K562 (cell line): ENCODE results near the gene CEP95. TPM values are rescaled to one million over a fixed set of nuclear protein-coding genes. Genes with fewer than 3 reads are reported as not detected.

Source experiments
- ATAC-seq: fragments of 200-7000 bp; cut with Tn5 transposase; 3 replicates; pipeline ENCODE4 v1.9.1; 2020; ENCODE audit warnings: moderate library complexity
- BruUV-seq: library from RNA; stranded (reverse); fragments of 400-500 nt; replicated peaks from 2 replicates; lab custom pipeline; 2021; lab: Mats Ljungman, UMichigan
- CTCF ChIA-PET: fragments of 300-600 bp; formaldehyde crosslinking; extraction: SDS; loops from one replicate; lab custom pipeline; 2021; ENCODE audit warnings: low intra/inter-chr PET ratio; lab: Yijun Ruan, JAX
- POLR2A ChIA-PET: fragments of 300-600, 350-650 bp; sonication (Branson Sonifier 250); formaldehyde crosslinking; extraction: SDS; loops from one replicate; lab custom pipeline; 2021; ENCODE audit warnings: antibody characterized with exemption, inconsistent platforms; lab: Yijun Ruan, JAX
- DNase-seq, 4 experiments: peaks; one replicate each; pipeline versions ENCODE4 v3.0.0 to v3.0.0-alpha.2; 2011 to 2018; ENCODE audit warnings: low spot score in 3 of 4, mixed read lengths in 3 of 4; ENCODE audit errors: extremely low read depth in 1 of 4
- FAIRE-seq: peaks from 2 replicates; lab custom pipeline; 2011; peaks lifted over from hg19 to GRCh38; lab: Jason Lieb, UNC
- H2AFZ ChIP-seq: 2 replicates; pipeline ENCODE4 v1.6.0; 2011; ENCODE audit warnings: low read depth, low read length, control low read depth, inconsistent platforms
- H3K27ac ChIP-seq: fragments of 200-600 bp; 3 replicates; pipeline ENCODE4 v1.8.0; 2011; ENCODE audit warnings: low read depth, mild to moderate bottlenecking, control low read depth, inconsistent platforms, low read length, moderate library complexity, mixed read lengths; ENCODE audit errors: extremely low read depth
- H3K27me3 ChIP-seq, 2 experiments: fragments of 300-600 bp in 1 of 2; 2 replicates in 1 of 2; 3 replicates in 1 of 2; pipeline versions ENCODE4 v1.6.0 to v1.8.0; 2011; ENCODE audit warnings: inconsistent platforms in 2 of 2, low read length in 2 of 2, mild to moderate bottlenecking in 1 of 2, mixed read lengths in 1 of 2, moderate library complexity in 1 of 2; ENCODE audit not compliant: control insufficient read depth in 2 of 2, insufficient read depth in 2 of 2
- H3K36me3 ChIP-seq: fragments of 300-600 bp; 3 replicates; pipeline ENCODE4 v1.8.0; 2011; ENCODE audit warnings: mild to moderate bottlenecking, low read length, inconsistent platforms; ENCODE audit not compliant: control insufficient read depth, insufficient read depth
- H3K4me1 ChIP-seq, 2 experiments: fragments of 200-600 bp in 1 of 2; replicated peaks in 1 of 2; 2 replicates in 1 of 2; 3 replicates in 1 of 2; pipeline versions ENCODE4 v1.5.1 to v1.8.0; 2011; ENCODE audit warnings: inconsistent platforms in 2 of 2, low read length in 2 of 2, mild to moderate bottlenecking in 1 of 2, mixed read lengths in 1 of 2, moderate library complexity in 1 of 2; ENCODE audit not compliant: control insufficient read depth in 2 of 2, insufficient read depth in 2 of 2
- H3K4me2 ChIP-seq: 2 replicates; pipeline ENCODE4 v1.6.1; 2011; ENCODE audit warnings: low read length, control low read depth, inconsistent platforms, mixed read lengths; ENCODE audit not compliant: insufficient read depth
- H3K4me3 ChIP-seq: fragments of 200-600 bp; sonication (generic), shearing (Covaris generic); 2 replicates; pipeline ENCODE4 v1.5.1; 2016; ENCODE audit warnings: control low read depth, inconsistent platforms
- H3K79me2 ChIP-seq: fragments of 200-600 bp; 3 replicates; pipeline ENCODE4 v1.8.0; 2011; ENCODE audit warnings: low read length, inconsistent platforms; ENCODE audit not compliant: control insufficient read depth, insufficient read depth
- H3K9ac ChIP-seq, 2 experiments: 2 replicates each; pipeline versions ENCODE4 v1.6.0 to v1.6.1; 2011; ENCODE audit warnings: low read depth in 2 of 2, low read length in 2 of 2, control low read depth in 1 of 2, inconsistent platforms in 1 of 2, mild to moderate bottlenecking in 1 of 2, mixed read lengths in 1 of 2; ENCODE audit not compliant: insufficient read depth in 1 of 2
- H3K9me1 ChIP-seq: one replicate; pipeline ENCODE4 v1.6.0; 2011; ENCODE audit warnings: inconsistent platforms, mild to moderate bottlenecking, low read length, moderate library complexity; ENCODE audit not compliant: control insufficient read depth, insufficient read depth
- H3K9me3 ChIP-seq: replicated peaks from 2 replicates; pipeline ENCODE4 v1.5.1; 2011; ENCODE audit warnings: low read depth, low read length, inconsistent platforms; ENCODE audit not compliant: control insufficient read depth, insufficient read depth
- H4K20me1 ChIP-seq: replicated peaks from 2 replicates; pipeline ENCODE4 v1.6.1; 2011; ENCODE audit warnings: low read length, inconsistent platforms, mixed read lengths; ENCODE audit not compliant: control insufficient read depth, insufficient read depth
- CBX8 ChIP-seq: fragments of 200-600 bp; sonication (generic); IDR thresholded peaks from 2 replicates; pipeline ENCODE4 v1.6.1; 2012; ENCODE audit warnings: borderline replicate concordance, mixed run types, low read depth, mild to moderate bottlenecking, moderate library complexity, mixed read lengths, low read length, control low read depth, inconsistent platforms; ENCODE audit not compliant: poor library complexity, severe bottlenecking; ENCODE audit errors: extremely low read depth
- CREB3 ChIP-seq: fragments of 450-650 bp; conservative IDR thresholded peaks from 2 replicates; pipeline ENCODE4 v1.6.1; 2016; ENCODE audit warnings: missing genetic modification characterization, low read depth, mild to moderate bottlenecking, missing compliant biosample characterization, moderate library complexity
- HLTF ChIP-seq: fragments of 450-650 bp; IDR thresholded peaks from 2 replicates; pipeline ENCODE4 v1.6.1; 2016
- NBN ChIP-seq: fragments of 450-650 bp; IDR thresholded peaks from 2 replicates; pipeline ENCODE4 v1.6.1; 2016; ENCODE audit warnings: low read depth, mild to moderate bottlenecking
- NONO ChIP-seq, 2 experiments: fragments of 200-400 bp in 1 of 2; fragments of 450-650 bp in 1 of 2; formaldehyde crosslinking in 1 of 2; IDR thresholded peaks; 2 replicates each; pipeline ENCODE4 v1.6.1; 2017; ENCODE audit warnings: low read depth in 2 of 2, mild to moderate bottlenecking in 2 of 2, moderate library complexity in 2 of 2, low read length in 1 of 2
- NR4A1 ChIP-seq, 2 experiments: fragments of 250-450 bp in 1 of 2; fragments of 450-650 bp in 1 of 2; sonication (Bioruptor Pico) in 1 of 2; IDR thresholded peaks; 2 replicates each; pipeline versions ENCODE4 v1.4.0 to v1.6.1; 2016 to 2020; ENCODE audit warnings: mild to moderate bottlenecking in 2 of 2, missing compliant biosample characterization in 1 of 2, missing genetic modification characterization in 1 of 2, moderate library complexity in 1 of 2
- SAFB ChIP-seq: fragments of 200-400 bp; formaldehyde crosslinking; IDR thresholded peaks from 2 replicates; pipeline ENCODE4 v1.6.1; 2017; ENCODE audit warnings: low read depth, low read length, borderline replicate concordance
- ZC3H11A ChIP-seq: IDR thresholded peaks from 2 replicates; pipeline ENCODE4 v1.6.1; 2012; ENCODE audit warnings: low read depth, low read length, improper control_type of control experiment
- ZNF644 ChIP-seq: fragments of 200-800 bp; sonication (Bioruptor generic); IDR thresholded peaks from 2 replicates; pipeline ENCODE4 v1.6.1; 2016; ENCODE audit warnings: low read depth, missing genetic modification characterization, missing compliant biosample characterization
- WGBS: fragments of 100-300 bp; shearing (Covaris generic); methylation state at CpG from one replicate; pipeline ENCODE4 v1.1.6; 2016; ENCODE audit warnings: low coverage, mixed read lengths; ENCODE audit not compliant: insufficient coverage; ENCODE audit errors: missing lambda C conversion rate; 5-methylcytosine and 5-hydroxymethylcytosine counted together
- in situ Hi-C: fragments of 300-500 bp; cut with MboI; formaldehyde crosslinking; loops from 4 replicates; pipeline ENCODE4 v1.15.0; 2018; ENCODE audit warnings: inconsistent platforms, mixed read lengths
- intact Hi-C: fragments of 100-400 bp; cut with micrococcal nuclease; formaldehyde crosslinking; loops from 2 replicates; pipeline ENCODE4 v1.14.2; 2022
- polyA plus RNA-seq, 8 experiments: library from polyadenylated mRNA; depleted of rRNA in 4 of 8; stranded (reverse) in 5 of 8; unstranded in 3 of 8; fragments of >200 nt; fragmentation: Nextera tagmentation in 2 of 8; fragmentation: Illumina TruSeq in 1 of 8; extraction: Ambion mirVana in 2 of 8; extraction: Trizol in 1 of 8; gene quantifications; 2 replicates each; pipeline versions ENCODE4 v1.2.1 to v1.2.3, GENCODE V29; 2011 to 2014; ENCODE audit warnings: inconsistent platforms in 1 of 8, missing spikeins in 1 of 8
- total RNA-seq, 7 experiments: library from RNA; depleted of rRNA in 6 of 7; stranded (reverse); fragments of >200 nt in 6 of 7; fragmentation: Illumina TruSeq in 2 of 7; extraction: Trizol in 2 of 7; gene quantifications; 2 replicates each; pipeline versions ENCODE4 v1.2.1 to v1.2.3, GENCODE V29; 2011 to 2021; ENCODE audit warnings: low replicate concordance in 1 of 7
- TF ChIP-seq, protein P1 (sequence below): fragments of 250-450 bp; sonication (Bioruptor Pico); IDR thresholded peaks from 2 replicates; pipeline ENCODE4 v1.5.0; 2022; ENCODE audit warnings: mild to moderate bottlenecking

The CEP95 gene
- total and polyA plus RNA-seq, 9 of the 15 experiments (the other 6 are each of a cell fraction or from before 2014, with no cell fraction given) = 26.7 to 80.7 (median 56.9) TPM

GRCh38 chr17:64580384-64581315 lies 73.9 kb downstream of the CEP95 start:
- POLR2A ChIA-PET = interaction anchor here (0.9 kb wide), 1 partner anchor 8 kb away, joined by 3 read pairs; no protein-coding TSS in a partner anchor
- TF ChIP-seq NONO (IDR thresholded peaks at IDR 0.05; ENCODE audit: low read depth in 2 of 2, low read length in 1 of 2) = no peak
- no peak for TF ChIP-seq CREB3 (tag)
- no peak for TF ChIP-seq NBN
- TF ChIP-seq SAFB = no peak
- TF ChIP-seq NR4A1 (CRISPR knock-in tag; IDR thresholded peaks at IDR 0.05) = no peak
- no peak for TF ChIP-seq NR4A1 (tag; IDR thresholded peaks at IDR 0.05)
- TF ChIP-seq, protein P1, sequence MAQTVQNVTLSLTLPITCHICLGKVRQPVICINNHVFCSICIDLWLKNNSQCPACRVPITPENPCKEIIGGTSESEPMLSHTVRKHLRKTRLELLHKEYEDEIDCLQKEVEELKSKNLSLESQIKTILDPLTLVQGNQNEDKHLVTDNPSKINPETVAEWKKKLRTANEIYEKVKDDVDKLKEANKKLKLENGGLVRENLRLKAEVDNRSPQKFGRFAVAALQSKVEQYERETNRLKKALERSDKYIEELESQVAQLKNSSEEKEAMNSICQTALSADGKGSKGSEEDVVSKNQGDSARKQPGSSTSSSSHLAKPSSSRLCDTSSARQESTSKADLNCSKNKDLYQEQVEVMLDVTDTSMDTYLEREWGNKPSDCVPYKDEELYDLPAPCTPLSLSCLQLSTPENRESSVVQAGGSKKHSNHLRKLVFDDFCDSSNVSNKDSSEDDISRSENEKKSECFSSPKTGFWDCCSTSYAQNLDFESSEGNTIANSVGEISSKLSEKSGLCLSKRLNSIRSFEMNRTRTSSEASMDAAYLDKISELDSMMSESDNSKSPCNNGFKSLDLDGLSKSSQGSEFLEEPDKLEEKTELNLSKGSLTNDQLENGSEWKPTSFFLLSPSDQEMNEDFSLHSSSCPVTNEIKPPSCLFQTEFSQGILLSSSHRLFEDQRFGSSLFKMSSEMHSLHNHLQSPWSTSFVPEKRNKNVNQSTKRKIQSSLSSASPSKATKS = no peak
- TF ChIP-seq CBX8 = no peak
- no peak for TF ChIP-seq ZNF644 (tag)
- no peak for TF ChIP-seq ZC3H11A
- TF ChIP-seq HLTF = no peak

More at GRCh38 chr17:64580384-64581315, 73.9 kb downstream of the CEP95 start:
- Histone ChIP-seq H3K27ac (no peak overlapping the region; the same call in 2 of the 3 replicates), H3K4me2 (no peak overlapping the region), H3K27me3 (no peaks in the 10 kb centered on the region), H3K9me3 (no peaks in the 10 kb centered on the region), H3K4me1 (no peaks in the 10 kb centered on the region), H3K9ac (no peak overlapping the region), H3K4me3 (no peak overlapping the region), H3K9me1 (no peaks in the 10 kb centered on the region), H4K20me1 (no peaks in the 10 kb centered on the region), H2AFZ (no peak overlapping the region), H3K36me3 (peaks cover 30% of the 10 kb centered on the region), H3K79me2 (no peaks in the 10 kb centered on the region)
- 70% methylated on average over 7 of the region's 7 CpGs for WGBS
- ATAC-seq (no peak), FAIRE-seq (no peak), DNase-seq (no peak)
- in situ Hi-C loops (no loop called here), intact Hi-C loops (no loop called here)
- BruUV-seq = no TSS peak
- CTCF ChIA-PET = no interaction called here
